Measurements from ENCODE around the gene MDN1. TPM values are rescaled to one million over a fixed set of nuclear protein-coding genes. Genes with fewer than 3 reads are reported as not detected.

The MDN1 gene
- total and polyA plus RNA-seq, 2 experiments from 2014 or later, result 8.0 to 20.9 TPM

DNA sequence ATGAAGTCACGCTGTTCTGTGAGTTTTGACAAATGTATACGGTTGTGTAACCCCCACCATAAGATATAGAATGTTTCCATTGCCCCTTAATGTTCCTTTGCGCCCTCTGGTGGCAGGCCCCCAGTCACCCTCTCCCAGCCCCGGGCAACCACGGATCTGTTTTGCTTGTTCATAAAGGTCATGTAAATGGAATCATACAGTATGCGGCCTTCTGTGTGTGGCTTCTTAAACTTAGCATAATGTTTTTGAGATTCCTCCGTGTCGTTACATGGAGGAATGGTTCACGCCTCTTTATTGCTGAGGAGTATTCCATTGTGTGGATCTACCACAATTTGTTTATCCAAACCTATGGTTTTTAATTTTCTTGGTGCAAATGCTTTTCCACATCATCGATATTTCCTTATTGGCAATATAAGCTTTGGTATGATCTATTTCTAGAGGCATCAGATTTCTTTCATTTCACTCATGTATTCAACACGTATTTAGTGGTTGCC, 209.4 kb downstream of the MDN1 start:
- no peak for TF ChIP-seq EZH2phosphoT487 (IDR thresholded peaks at IDR 0.05; ENCODE audit: low read depth, severe bottlenecking, unreplicated experiment)
- TF ChIP-seq, protein P1, sequence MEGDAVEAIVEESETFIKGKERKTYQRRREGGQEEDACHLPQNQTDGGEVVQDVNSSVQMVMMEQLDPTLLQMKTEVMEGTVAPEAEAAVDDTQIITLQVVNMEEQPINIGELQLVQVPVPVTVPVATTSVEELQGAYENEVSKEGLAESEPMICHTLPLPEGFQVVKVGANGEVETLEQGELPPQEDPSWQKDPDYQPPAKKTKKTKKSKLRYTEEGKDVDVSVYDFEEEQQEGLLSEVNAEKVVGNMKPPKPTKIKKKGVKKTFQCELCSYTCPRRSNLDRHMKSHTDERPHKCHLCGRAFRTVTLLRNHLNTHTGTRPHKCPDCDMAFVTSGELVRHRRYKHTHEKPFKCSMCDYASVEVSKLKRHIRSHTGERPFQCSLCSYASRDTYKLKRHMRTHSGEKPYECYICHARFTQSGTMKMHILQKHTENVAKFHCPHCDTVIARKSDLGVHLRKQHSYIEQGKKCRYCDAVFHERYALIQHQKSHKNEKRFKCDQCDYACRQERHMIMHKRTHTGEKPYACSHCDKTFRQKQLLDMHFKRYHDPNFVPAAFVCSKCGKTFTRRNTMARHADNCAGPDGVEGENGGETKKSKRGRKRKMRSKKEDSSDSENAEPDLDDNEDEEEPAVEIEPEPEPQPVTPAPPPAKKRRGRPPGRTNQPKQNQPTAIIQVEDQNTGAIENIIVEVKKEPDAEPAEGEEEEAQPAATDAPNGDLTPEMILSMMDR (IDR thresholded peaks at IDR 0.05; ENCODE audit: poor library complexity), result peak; percentile 72
- WGBS (ENCODE audit: low lambda C conversion rate, missing lambda C conversion rate), result 53% methylated on average over 11 of the region's 11 CpGs

GRCh38 chr6:89605861-89606260, 213.7 kb downstream of the MDN1 start:
- Histone ChIP-seq H3K27me3 (no peaks in the 10 kb centered on the region), H2AFZ (no peak overlapping the region), H3K79me2 (no peaks in the 10 kb centered on the region), H4K20me1 (ENCODE audit: insufficient read depth, poor library complexity, severe bottlenecking) (no peaks in the 10 kb centered on the region), H3K9me3 (ENCODE audit: low read depth) (no peaks in the 10 kb centered on the region), H3K9me2 (replicated peaks; ENCODE audit: insufficient read depth) (no peaks in the 10 kb centered on the region), H3K4me2 (no peak overlapping the region), H3K4me3 (no peak overlapping the region), H3K27ac (no peak overlapping the region), H3K4me1 (ENCODE audit: insufficient read depth) (no peaks in the 10 kb centered on the region), H3K36me3 (replicated peaks; ENCODE audit: insufficient read depth, low read depth) (no peaks in the 10 kb centered on the region)
- DNase-seq (ENCODE audit: low spot score), result no peak
- TF ChIP-seq, protein P1 (IDR thresholded peaks at IDR 0.05; ENCODE audit: poor library complexity), result no peak
- no peak for TF ChIP-seq EZH2phosphoT487 (IDR thresholded peaks at IDR 0.05; ENCODE audit: low read depth, severe bottlenecking, unreplicated experiment)
- TF ChIP-seq EZH2 (IDR thresholded peaks at IDR 0.05; ENCODE audit: borderline replicate concordance), result no peak
- WGBS (ENCODE audit: low lambda C conversion rate, missing lambda C conversion rate), result 96% methylated on average over 5 of the region's 5 CpGs

More for the DNA sequence above, 209.4 kb downstream of the MDN1 start:
- Histone ChIP-seq H3K4me1 (ENCODE audit: insufficient read depth) (no peaks in the 10 kb centered on the region), H3K9me3 (ENCODE audit: low read depth) (no peaks in the 10 kb centered on the region), H3K4me2 (no peak overlapping the region), H3K79me2 (no peaks in the 10 kb centered on the region), H3K9me2 (replicated peaks; ENCODE audit: insufficient read depth) (no peaks in the 10 kb centered on the region), H3K4me3 (no peak overlapping the region), H3K27me3 (no peaks in the 10 kb centered on the region), H3K36me3 (replicated peaks; ENCODE audit: insufficient read depth, low read depth) (no peaks in the 10 kb centered on the region), H4K20me1 (ENCODE audit: insufficient read depth, poor library complexity, severe bottlenecking) (no peaks in the 10 kb centered on the region), H3K27ac (no peak overlapping the region), H2AFZ (no peak overlapping the region)
- DNase-seq (ENCODE audit: low spot score), result peak; percentile 72

- no peak overlapping the region for H3K4me3 ChIP-seq
- WGBS (ENCODE audit: low lambda C conversion rate, missing lambda C conversion rate), result 78% methylated on average over 5 of the region's 5 CpGs
- no peaks in the 10 kb centered on the region for H3K27me3 ChIP-seq
- no peak overlapping the region for H2AFZ ChIP-seq
- H4K20me1 ChIP-seq (ENCODE audit: insufficient read depth, poor library complexity, severe bottlenecking), result no peaks in the 10 kb centered on the region
- H3K36me3 ChIP-seq (replicated peaks; ENCODE audit: insufficient read depth, low read depth), result no peaks in the 10 kb centered on the region
- no peaks in the 10 kb centered on the region for H3K9me3 ChIP-seq (ENCODE audit: low read depth)
- H3K27ac ChIP-seq, result no peak overlapping the region
- H3K4me2 ChIP-seq, result no peak overlapping the region
- no peaks in the 10 kb centered on the region for H3K9me2 ChIP-seq (replicated peaks; ENCODE audit: insufficient read depth)
- no peaks in the 10 kb centered on the region for H3K4me1 ChIP-seq (ENCODE audit: insufficient read depth)
- H3K79me2 ChIP-seq, result no peaks in the 10 kb centered on the region
- no peak for TF ChIP-seq EZH2phosphoT487 (IDR thresholded peaks at IDR 0.05; ENCODE audit: low read depth, severe bottlenecking, unreplicated experiment)
- DNase-seq (ENCODE audit: low spot score), result no peak
Observed at GRCh38 chr6:89604653-89605052, 214.9 kb downstream of the MDN1 start.

DNA sequence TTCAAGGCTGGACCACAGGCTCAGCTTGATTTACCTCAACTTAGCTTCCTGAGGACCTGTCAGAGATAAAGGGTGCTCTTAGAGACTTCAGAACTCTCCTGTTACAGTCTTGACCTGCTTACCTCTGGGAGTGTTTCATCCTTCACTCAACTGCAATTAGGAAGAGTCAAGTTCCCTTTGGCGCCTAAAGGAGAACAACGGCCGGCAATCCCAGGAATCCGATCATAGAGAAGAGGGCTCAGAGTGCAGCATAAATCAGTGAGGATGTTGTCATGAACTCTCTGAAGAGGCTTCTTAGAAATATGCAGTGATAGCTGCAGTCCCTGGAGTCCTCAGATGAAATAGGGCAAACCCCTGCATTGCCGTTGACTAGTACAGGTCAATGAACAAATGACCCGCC, 217.4 kb downstream of the MDN1 start:
- Histone ChIP-seq H3K27ac (no peak overlapping the region), H3K4me2 (no peak overlapping the region), H4K20me1 (ENCODE audit: insufficient read depth, poor library complexity, severe bottlenecking) (no peaks in the 10 kb centered on the region), H3K9me2 (replicated peaks; ENCODE audit: insufficient read depth) (no peaks in the 10 kb centered on the region), H2AFZ (no peak overlapping the region), H3K79me2 (no peaks in the 10 kb centered on the region), H3K4me1 (ENCODE audit: insufficient read depth) (no peaks in the 10 kb centered on the region), H3K36me3 (replicated peaks; ENCODE audit: insufficient read depth, low read depth) (no peaks in the 10 kb centered on the region), H3K9me3 (ENCODE audit: low read depth) (no peaks in the 10 kb centered on the region), H3K4me3 (no peak overlapping the region), H3K27me3 (no peaks in the 10 kb centered on the region)
- no peak for DNase-seq (ENCODE audit: low spot score)
- TF ChIP-seq EZH2 (IDR thresholded peaks at IDR 0.05; ENCODE audit: borderline replicate concordance), result no peak
- TF ChIP-seq, protein P1 (IDR thresholded peaks at IDR 0.05; ENCODE audit: poor library complexity), result no peak
- no peak for TF ChIP-seq EZH2phosphoT487 (IDR thresholded peaks at IDR 0.05; ENCODE audit: low read depth, severe bottlenecking, unreplicated experiment)
- 94% methylated on average over 6 of the region's 6 CpGs for WGBS (ENCODE audit: low lambda C conversion rate, missing lambda C conversion rate)

Data from hepatocyte (in vitro differentiated cells).